Measurements from ENCODE around the gene HEATR5A.

DNA sequence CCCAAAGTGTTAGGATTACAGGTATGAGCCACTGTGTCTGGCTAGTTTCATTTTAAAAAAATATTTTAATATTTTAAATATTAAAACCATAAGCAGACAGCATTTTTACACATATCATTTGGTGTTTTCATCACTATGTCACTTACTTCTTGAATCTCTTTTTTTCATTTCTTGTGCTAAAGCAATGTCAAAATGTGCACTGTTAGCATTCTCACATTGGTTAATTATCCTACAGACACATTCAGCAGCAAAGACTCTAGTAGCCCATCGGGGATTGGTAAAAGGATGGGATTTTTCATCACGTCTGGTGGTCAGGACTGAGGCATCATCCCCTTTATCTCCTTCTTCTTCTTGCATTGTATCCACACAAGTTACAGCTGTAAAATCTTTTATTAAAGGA lies 96.9 kb downstream of the HEATR5A start:
- TF ChIP-seq POLR2A (IDR thresholded peaks at IDR 0.05) (no peak), POLR2AphosphoS5 (IDR thresholded peaks at IDR 0.05) (no peak)
- TF ChIP-seq, protein P1, sequence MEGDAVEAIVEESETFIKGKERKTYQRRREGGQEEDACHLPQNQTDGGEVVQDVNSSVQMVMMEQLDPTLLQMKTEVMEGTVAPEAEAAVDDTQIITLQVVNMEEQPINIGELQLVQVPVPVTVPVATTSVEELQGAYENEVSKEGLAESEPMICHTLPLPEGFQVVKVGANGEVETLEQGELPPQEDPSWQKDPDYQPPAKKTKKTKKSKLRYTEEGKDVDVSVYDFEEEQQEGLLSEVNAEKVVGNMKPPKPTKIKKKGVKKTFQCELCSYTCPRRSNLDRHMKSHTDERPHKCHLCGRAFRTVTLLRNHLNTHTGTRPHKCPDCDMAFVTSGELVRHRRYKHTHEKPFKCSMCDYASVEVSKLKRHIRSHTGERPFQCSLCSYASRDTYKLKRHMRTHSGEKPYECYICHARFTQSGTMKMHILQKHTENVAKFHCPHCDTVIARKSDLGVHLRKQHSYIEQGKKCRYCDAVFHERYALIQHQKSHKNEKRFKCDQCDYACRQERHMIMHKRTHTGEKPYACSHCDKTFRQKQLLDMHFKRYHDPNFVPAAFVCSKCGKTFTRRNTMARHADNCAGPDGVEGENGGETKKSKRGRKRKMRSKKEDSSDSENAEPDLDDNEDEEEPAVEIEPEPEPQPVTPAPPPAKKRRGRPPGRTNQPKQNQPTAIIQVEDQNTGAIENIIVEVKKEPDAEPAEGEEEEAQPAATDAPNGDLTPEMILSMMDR (IDR thresholded peaks at IDR 0.05 in 8 of 11, conservative IDR thresholded peaks at IDR 0.05 in 3 of 11): no peak
